ENCODE measurements around the gene P3H2.

The P3H2 gene

GRCh38 chr3:190053919-190054672, 66.6 kb downstream of the P3H2 start:
- FAIRE-seq = no peak

- peak; percentile 88 for FAIRE-seq
Measured at GRCh38 chr3:190051641-190052040, 69.1 kb downstream of the P3H2 start.

GRCh38 chr3:190048932-190049441, 71.7 kb downstream of the P3H2 start:
- FAIRE-seq = peak; percentile 58

GRCh38 chr3:190044974-190045373, 75.7 kb downstream of the P3H2 start:
- FAIRE-seq = no peak

GRCh38 chr3:190044142-190044541, 76.6 kb downstream of the P3H2 start:
- FAIRE-seq = no peak

- FAIRE-seq = peak; percentile 79
Measured at GRCh38 chr3:190043741-190044140, 77.0 kb downstream of the P3H2 start.

GRCh38 chr3:190042558-190042957, 78.1 kb downstream of the P3H2 start:
- FAIRE-seq = no peak

GRCh38 chr3:190041333-190042041, 79.2 kb downstream of the P3H2 start:
- FAIRE-seq = peak; percentile 87

GRCh38 chr3:190040145-190040544, 80.6 kb downstream of the P3H2 start:
- no peak for FAIRE-seq

- no peak for FAIRE-seq
Measured at GRCh38 chr3:190038050-190038933, 82.4 kb downstream of the P3H2 start.

- no peak for FAIRE-seq
Measured at GRCh38 chr3:190036631-190037030, 84.1 kb downstream of the P3H2 start.

GRCh38 chr3:190034446-190034845, 86.3 kb downstream of the P3H2 start:
- FAIRE-seq = no peak

- FAIRE-seq = no peak
Measured at GRCh38 chr3:190032923-190033322, 87.8 kb downstream of the P3H2 start.

- no peak for FAIRE-seq
Measured at GRCh38 chr3:190031887-190032752, 88.6 kb downstream of the P3H2 start.

- FAIRE-seq = no peak
Measured at GRCh38 chr3:190027116-190027515, 93.6 kb downstream of the P3H2 start.

GRCh38 chr3:190026154-190026553, 94.5 kb downstream of the P3H2 start:
- no peak for FAIRE-seq

GRCh38 chr3:190024912-190025311, 95.8 kb downstream of the P3H2 start:
- no peak for FAIRE-seq

GRCh38 chr3:190019844-190020243, 100.9 kb downstream of the P3H2 start:
- no peak for FAIRE-seq

GRCh38 chr3:190019006-190019405, 101.7 kb downstream of the P3H2 start:
- no peak for FAIRE-seq

- FAIRE-seq = no peak
Measured at GRCh38 chr3:190018460-190018859, 102.2 kb downstream of the P3H2 start.

- FAIRE-seq = no peak
Measured at GRCh38 chr3:190017521-190018288, 103.0 kb downstream of the P3H2 start.
